OCI-LY7 (cell line): Measurements from ENCODE around the gene EIF5A. TPM values are rescaled to one million over a fixed set of nuclear protein-coding genes. Genes with fewer than 3 reads are reported as not detected.

Experiments used
- BruUV-seq: library from RNA; stranded (reverse); fragments of 400-500 nt; replicated peaks from 2 replicates; lab custom pipeline; 2021; lab: Mats Ljungman, UMichigan
- CTCF ChIA-PET: fragments of 300-600 bp; sonication (Branson Sonifier 250); formaldehyde crosslinking; loops from one replicate; lab custom pipeline; 2022; ENCODE audit warnings: antibody characterized with exemption; ENCODE audit not compliant: unreplicated experiment; lab: Charles Lee
- POLR2A ChIA-PET: fragments of 300-600 bp; sonication (Branson Sonifier 250); formaldehyde crosslinking; loops from one replicate; lab custom pipeline; 2022; ENCODE audit warnings: antibody characterized with exemption; lab: Charles Lee
- DNase-seq: peaks from one replicate; pipeline ENCODE4 v3.0.0-alpha.2; 2015; ENCODE audit warnings: low spot score
- H2AFZ ChIP-seq: fragments of 200-600 bp; sonication (generic), shearing (Covaris generic); 2 replicates; pipeline ENCODE4 v1.6.1; 2014; ENCODE audit warnings: mild to moderate bottlenecking, antibody characterized with exemption, low read length, moderate library complexity
- H3K27ac ChIP-seq: fragments of 200-600 bp; sonication (generic); 2 replicates; pipeline ENCODE4 v1.5.1; 2014; ENCODE audit warnings: mixed run types, low read depth, mild to moderate bottlenecking, moderate library complexity, low read length, inconsistent platforms; ENCODE audit not compliant: poor library complexity, severe bottlenecking
- H3K36me3 ChIP-seq: fragments of 200-600 bp; sonication (generic); 2 replicates; pipeline ENCODE4 v1.6.1; 2014; ENCODE audit warnings: mild to moderate bottlenecking, antibody characterized with exemption, low read length, moderate library complexity, mixed read lengths; ENCODE audit not compliant: insufficient read depth
- H3K4me1 ChIP-seq: fragments of 200-600 bp; sonication (generic); 2 replicates; pipeline ENCODE4 v1.5.1; 2014; ENCODE audit warnings: mild to moderate bottlenecking, low read length; ENCODE audit not compliant: insufficient read depth, poor library complexity, severe bottlenecking
- H3K4me2 ChIP-seq: fragments of 200-600 bp; sonication (generic); 2 replicates; pipeline ENCODE4 v1.6.1; 2014; ENCODE audit warnings: mild to moderate bottlenecking, low read length
- H3K4me3 ChIP-seq: fragments of 200-600 bp; sonication (generic); 2 replicates; pipeline ENCODE4 v1.5.1; 2014; ENCODE audit warnings: mild to moderate bottlenecking, low read depth, low read length; ENCODE audit not compliant: poor library complexity, severe bottlenecking
- H3K79me2 ChIP-seq: fragments of 200-600 bp; sonication (generic); 2 replicates; pipeline ENCODE4 v1.6.1; 2016; ENCODE audit warnings: low read depth, mild to moderate bottlenecking, low read length, moderate library complexity, mixed read lengths; ENCODE audit not compliant: insufficient read depth
- H3K9me2 ChIP-seq: fragments of 200-600 bp; sonication (generic); 2 replicates; pipeline ENCODE4 v1.6.1; 2016; ENCODE audit warnings: mild to moderate bottlenecking, low read length, mixed read lengths; ENCODE audit not compliant: insufficient read depth
- H3K9me3 ChIP-seq: fragments of 200-600 bp; sonication (generic); 2 replicates; pipeline ENCODE4 v1.6.1; 2014; ENCODE audit warnings: mild to moderate bottlenecking, mixed run types, low read length, mixed read lengths
- H4K20me1 ChIP-seq: fragments of 200-600 bp; sonication (generic); 2 replicates; pipeline ENCODE4 v1.6.1; 2014; ENCODE audit warnings: mild to moderate bottlenecking, antibody characterized with exemption, low read length, moderate library complexity, mixed read lengths; ENCODE audit not compliant: insufficient read depth
- CTCF ChIP-seq: fragments of 200-600 bp; sonication (generic); conservative IDR thresholded peaks from 2 replicates; pipeline ENCODE4 v1.5.1; 2014; ENCODE audit warnings: mild to moderate bottlenecking, antibody characterized with exemption, low read length, moderate library complexity, mixed read lengths
- EZH2phosphoT487 ChIP-seq: fragments of 200-600 bp; sonication (generic); IDR thresholded peaks from 2 replicates; pipeline ENCODE4 v1.6.1; 2018; ENCODE audit warnings: low read depth, borderline replicate concordance, mild to moderate bottlenecking, mixed run types, antibody characterized with exemption, low read length, moderate library complexity, mixed read lengths
- intact Hi-C: fragments of 100-400 bp; cut with micrococcal nuclease; formaldehyde crosslinking; loops from one replicate; pipeline ENCODE4 v1.10.0; 2022; ENCODE audit not compliant: unreplicated experiment
- total RNA-seq, 2 experiments: library from RNA; depleted of rRNA in 1 of 2; stranded (reverse); fragments of >200 nt in 1 of 2; shearing (Covaris generic) in 1 of 2; gene quantifications; 2 replicates each; pipeline ENCODE4 v1.2.3, GENCODE V29; 2014 to 2022

The EIF5A gene
- total RNA-seq, 2 experiments from 2014 or later = 491 to 803 TPM

- TF ChIP-seq CTCF (no peak), EZH2phosphoT487 (no peak)
- H3K9me2 ChIP-seq = no peaks in the 10 kb centered on the region
- H3K36me3 ChIP-seq = no peaks in the 10 kb centered on the region
- peak within 1 kb of the TSS; percentile 88 for H3K4me2 ChIP-seq
- POLR2A ChIA-PET = interaction anchor here (0.7 to 1.3 kb wide), 2 partner anchors 11 to 55 kb away, joined by 4 to 5 read pairs; no protein-coding TSS in a partner anchor
- H3K4me1 ChIP-seq = peaks cover 37% of the 10 kb centered on the region
- CTCF ChIA-PET = interaction anchor here (1.0 kb wide), 1 partner anchor 16 kb away, joined by 4 read pairs; no protein-coding TSS in a partner anchor
- no peaks in the 10 kb centered on the region for H3K9me3 ChIP-seq
- no TSS peak for BruUV-seq
- H2AFZ ChIP-seq = peak within 1 kb of the TSS; percentile 56
- intact Hi-C loops = loop anchor here (1.0 to 2.0 kb wide), 3 partner anchors 55 to 154 kb away; partner anchors contain the start of genes ACAP1, KCTD11 and TMEM102
- H4K20me1 ChIP-seq = no peaks in the 10 kb centered on the region
- no peaks in the 10 kb centered on the region for H3K79me2 ChIP-seq
- DNase-seq = peak; percentile 96
- H3K4me3 ChIP-seq = peak within 1 kb of the TSS; percentile 59
- H3K27ac ChIP-seq = peak within 1 kb of the TSS; percentile 57
These were observed 26.1 kb upstream of the EIF5A start, which contains the start of gene SLC2A4 for GRCh38 chr17:7281074-7281952. SLC2A4 (plus strand) TSS chr17:7281718; CDS start chr17:7281935, 217 bp downstream.

GRCh38 chr17:7281953-7282751 is 25.3 kb upstream of the EIF5A start:
- ChIA-PET POLR2A (interaction anchor here (0.7 to 1.3 kb wide), 2 partner anchors 10 to 55 kb away, joined by 4 to 5 read pairs; no protein-coding TSS in a partner anchor), CTCF (no interaction called here)
- no peak for DNase-seq
- H2AFZ ChIP-seq = peak overlapping the region; percentile 56
- peak overlapping the region; percentile 59 for H3K4me3 ChIP-seq
- intact Hi-C loops = loop anchor here (1.0 to 2.0 kb wide), 3 partner anchors 55 to 153 kb away; partner anchors contain the start of genes ACAP1, KCTD11 and TMEM102
- peak overlapping the region; percentile 88 for H3K4me2 ChIP-seq
- H3K36me3 ChIP-seq = no peaks in the 10 kb centered on the region
- no peak for TF ChIP-seq EZH2phosphoT487
- TF ChIP-seq CTCF = no peak
- no peaks in the 10 kb centered on the region for H4K20me1 ChIP-seq
- H3K27ac ChIP-seq = no peak overlapping the region
- H3K4me1 ChIP-seq = peaks cover 41% of the 10 kb centered on the region
- no TSS peak for BruUV-seq
- no peaks in the 10 kb centered on the region for H3K79me2 ChIP-seq
- no peaks in the 10 kb centered on the region for H3K9me2 ChIP-seq
- no peaks in the 10 kb centered on the region for H3K9me3 ChIP-seq
